IMR-90 (cell line): ENCODE results near the gene GOLGA3. TPM values are rescaled to one million over a fixed set of nuclear protein-coding genes. Genes with fewer than 3 reads are reported as not detected.
"Not testable (repeated sequence)": the region's sequence is repeated elsewhere in the genome, so short reads cannot be mapped to it uniquely, and the experiment has no call there.

Experiments used
- ATAC-seq: fragments of 200-7000 bp; cut with Tn5 transposase; 2 replicates; pipeline ENCODE4 v1.9.1; 2020; ENCODE audit warnings: low read depth, mild to moderate bottlenecking, moderate library complexity
- BruUV-seq: library from RNA; stranded (reverse); fragments of 400-500 nt; replicated peaks from 2 replicates; lab custom pipeline; 2021; lab: Mats Ljungman, UMichigan
- CTCF ChIA-PET: fragments of 300-600 bp; formaldehyde crosslinking; extraction: SDS; loops from one replicate; lab custom pipeline; 2021; ENCODE audit warnings: antibody characterized with exemption; lab: Yijun Ruan, JAX
- POLR2A ChIA-PET: fragments of 300-600 bp; sonication (Branson Sonifier 250); formaldehyde crosslinking; loops from one replicate; lab custom pipeline; 2022; ENCODE audit warnings: antibody characterized with exemption; ENCODE audit not compliant: unreplicated experiment; lab: Charles Lee
- DNase-seq: peaks from one replicate; pipeline ENCODE4 v3.0.0; 2013
- H2AFZ ChIP-seq: replicated peaks from 2 replicates; pipeline ENCODE3; 2013; ENCODE audit warnings: low read length, mild to moderate bottlenecking; ENCODE audit not compliant: poor library complexity
- H2AK5ac ChIP-seq: 2 replicates; pipeline ENCODE4 v1.6.1; 2013; ENCODE audit warnings: low read depth, low read length, inconsistent platforms
- H2AK9ac ChIP-seq: replicated peaks from 2 replicates; pipeline ENCODE3; 2013; ENCODE audit warnings: mild to moderate bottlenecking, low read depth, low read length, moderate library complexity; ENCODE audit not compliant: poor library complexity
- H2BK120ac ChIP-seq: 2 replicates; pipeline ENCODE4 v1.6.1; 2013; ENCODE audit warnings: low read depth, low read length, inconsistent platforms
- H2BK15ac ChIP-seq: 3 replicates; pipeline ENCODE4 v1.6.1; 2013; ENCODE audit warnings: low read depth, low read length, inconsistent platforms
- H2BK20ac ChIP-seq: 2 replicates; pipeline ENCODE4 v1.6.1; 2013; ENCODE audit warnings: low read depth, mild to moderate bottlenecking, inconsistent platforms, low read length, moderate library complexity
- H2BK5ac ChIP-seq: 2 replicates; pipeline ENCODE4 v1.6.1; 2013; ENCODE audit warnings: mild to moderate bottlenecking, low read depth, low read length, inconsistent platforms; ENCODE audit not compliant: poor library complexity, severe bottlenecking
- H3K14ac ChIP-seq: replicated peaks from 2 replicates; pipeline ENCODE4 v1.6.1; 2013; ENCODE audit warnings: low read depth, low read length, inconsistent platforms
- H3K18ac ChIP-seq: 2 replicates; pipeline ENCODE4 v1.6.1; 2013; ENCODE audit warnings: low read depth, low read length, control low read depth
- H3K23ac ChIP-seq: 2 replicates; pipeline ENCODE4 v1.6.1; 2013; ENCODE audit warnings: low read depth, low read length, inconsistent platforms
- H3K27ac ChIP-seq: 2 replicates; pipeline ENCODE4 v1.5.1; 2013; ENCODE audit warnings: mild to moderate bottlenecking, control low read depth, low read length; ENCODE audit not compliant: insufficient read depth
- H3K27me3 ChIP-seq: 2 replicates; pipeline ENCODE4 v1.6.1; 2013; ENCODE audit warnings: low read length; ENCODE audit not compliant: control insufficient read depth, insufficient read depth
- H3K36me3 ChIP-seq: 2 replicates; pipeline ENCODE4 v1.6.1; 2013; ENCODE audit warnings: low read length, mixed read lengths; ENCODE audit not compliant: control insufficient read depth, insufficient read depth
- H3K4ac ChIP-seq: 2 replicates; pipeline ENCODE4 v1.6.1; 2013; ENCODE audit warnings: low read depth, low read length, inconsistent platforms
- H3K4me1 ChIP-seq: 2 replicates; pipeline ENCODE4 v1.6.1; 2013; ENCODE audit warnings: low read length, mixed read lengths; ENCODE audit not compliant: control insufficient read depth, insufficient read depth
- H3K4me2 ChIP-seq: 2 replicates; pipeline ENCODE4 v1.6.1; 2013; ENCODE audit warnings: low read depth, mild to moderate bottlenecking, control low read depth, low read length, moderate library complexity
- H3K4me3 ChIP-seq: 2 replicates; pipeline ENCODE4 v1.5.1; 2013; ENCODE audit warnings: low read depth, mild to moderate bottlenecking, control low read depth, low read length, moderate library complexity; ENCODE audit not compliant: insufficient read depth
- H3K56ac ChIP-seq: 2 replicates; pipeline ENCODE4 v1.6.1; 2013; ENCODE audit warnings: low read length, inconsistent platforms; ENCODE audit not compliant: insufficient read depth; ENCODE audit errors: extremely low read depth
- H3K79me1 ChIP-seq, 2 experiments: 2 replicates each; pipeline ENCODE4 v1.6.1; 2013; ENCODE audit warnings: low read length in 2 of 2, inconsistent platforms in 1 of 2, low read depth in 1 of 2
- H3K9ac ChIP-seq: 2 replicates; pipeline ENCODE4 v1.6.1; 2013; ENCODE audit warnings: low read depth, low read length, control low read depth
- H3K9me1 ChIP-seq: 2 replicates; pipeline ENCODE4 v1.6.1; 2013; ENCODE audit warnings: low read length, inconsistent platforms; ENCODE audit not compliant: insufficient read depth
- H3K9me3 ChIP-seq: 2 replicates; pipeline ENCODE4 v1.6.1; 2013; ENCODE audit warnings: low read length; ENCODE audit not compliant: control insufficient read depth, insufficient read depth
- H4K20me1 ChIP-seq: 2 replicates; pipeline ENCODE4 v1.6.1; 2013; ENCODE audit warnings: low read length, inconsistent platforms; ENCODE audit not compliant: insufficient read depth
- H4K5ac ChIP-seq: 2 replicates; pipeline ENCODE4 v1.6.1; 2013; ENCODE audit warnings: mild to moderate bottlenecking, low read depth, low read length, control low read depth
- H4K8ac ChIP-seq, 2 experiments: 2 replicates each; pipeline ENCODE4 v1.6.1; 2013; ENCODE audit warnings: low read depth in 2 of 2, low read length in 2 of 2, control low read depth in 1 of 2, inconsistent platforms in 1 of 2
- H4K91ac ChIP-seq: 2 replicates; pipeline ENCODE4 v1.6.1; 2013; ENCODE audit warnings: low read depth, low read length, inconsistent platforms; ENCODE audit not compliant: insufficient read depth
- CTCF ChIP-seq: conservative IDR thresholded peaks from 2 replicates; pipeline ENCODE4 v1.5.1; 2012; ENCODE audit warnings: mild to moderate bottlenecking, low read depth, low read length, improper control_type of control experiment
- WGBS, 2 experiments: methylation state at CpG; one replicate each; pipeline versions ENCODE4 v1.1.5 to v1.1.7; 2013; ENCODE audit warnings: missing lambda C conversion rate in 2 of 2; ENCODE audit not compliant: insufficient read length in 1 of 2; ENCODE audit errors: extremely low coverage in 2 of 2; 5-methylcytosine and 5-hydroxymethylcytosine counted together
- dilution Hi-C: fragments of 300-500 bp; cut with HindIII; formaldehyde crosslinking; loops from one replicate; pipeline ENCODE4 v1.14.3; 2018; ENCODE audit warnings: low sequenced_read_pairs; ENCODE audit not compliant: unreplicated experiment
- in situ Hi-C: fragments of 300-500 bp; cut with MboI; formaldehyde crosslinking; loops from 3 replicates; pipeline ENCODE4 v1.14.3; 2019; ENCODE audit warnings: low sequenced_read_pairs, inconsistent platforms, mixed read lengths
- intact Hi-C: fragments of 100-400 bp; cut with micrococcal nuclease; formaldehyde crosslinking; loops from 2 replicates; pipeline ENCODE4 v1.10.0; 2022
- polyA plus RNA-seq, 3 experiments: library from polyadenylated mRNA; depleted of rRNA; stranded (reverse); fragments of >200 nt; gene quantifications; 2 replicates each; pipeline ENCODE4 v1.2.3, GENCODE V29; 2012; ENCODE audit warnings: low replicate concordance in 1 of 3
- total RNA-seq: library from RNA; depleted of rRNA; stranded (reverse); fragments of >200 nt; gene quantifications from 2 replicates; pipeline ENCODE4 v1.2.3, GENCODE V29; 2012

The GOLGA3 gene
- total and polyA plus RNA-seq, 2 of the 4 experiments (the other 2 are of a cell fraction) = 39.6 to 99.8 TPM

DNA sequence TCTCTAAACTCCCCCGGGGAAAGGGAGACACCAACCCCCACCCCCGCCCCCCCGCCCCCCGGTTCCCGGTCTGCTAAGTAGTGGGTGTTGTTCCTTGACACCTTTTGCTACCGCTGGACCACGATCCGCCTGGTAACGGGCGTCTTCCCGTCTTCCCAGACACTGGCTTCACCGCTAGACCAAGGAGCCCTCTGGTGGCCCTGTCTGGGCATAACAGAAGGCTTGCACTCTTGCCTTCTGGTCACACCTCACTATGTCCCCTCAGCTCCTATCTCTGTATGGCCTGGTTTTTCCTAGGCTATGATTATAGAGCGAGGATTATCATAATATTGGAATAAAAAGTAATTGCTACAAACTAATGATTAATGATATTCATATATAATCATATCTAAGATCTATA, 19.3 kb downstream of the GOLGA3 start:
- H3K4me1 ChIP-seq, H3K56ac ChIP-seq, H3K23ac ChIP-seq, H3K9me3 ChIP-seq, dilution Hi-C loops, H2BK15ac ChIP-seq, CTCF ChIA-PET, H3K4me2 ChIP-seq, ATAC-seq, H4K91ac ChIP-seq, H2AK9ac ChIP-seq, BruUV-seq, intact Hi-C loops, H2AK5ac ChIP-seq, H3K9ac ChIP-seq, H3K14ac ChIP-seq, H3K4me3 ChIP-seq, H2AFZ ChIP-seq, in situ Hi-C loops, H3K18ac ChIP-seq, H3K4ac ChIP-seq, POLR2A ChIA-PET, H2BK20ac ChIP-seq, H2BK120ac ChIP-seq, H3K27ac ChIP-seq, H3K27me3 ChIP-seq, DNase-seq, H2BK5ac ChIP-seq, H4K8ac ChIP-seq, H4K5ac ChIP-seq: not testable (repeated sequence)
- peak; percentile 24; the same call in 1 of the 2 replicates for TF ChIP-seq CTCF
- peaks cover 13 to 68% of the 10 kb centered on the region in 2 experiments for H3K79me1 ChIP-seq
- WGBS, 2 experiments = no CpG with 5 or more reads among the region's 13 CpGs
- H4K20me1 ChIP-seq = peaks cover 91% of the 10 kb centered on the region
- H3K9me1 ChIP-seq = peaks cover 18% of the 10 kb centered on the region
- peaks cover 71% of the 10 kb centered on the region for H3K36me3 ChIP-seq
